ENCODE measurements around the gene PACRG.

- TF ChIP-seq CTCF (IDR thresholded peaks at IDR 0.05), result no peak
- no peak for TF ChIP-seq REST (IDR thresholded peaks at IDR 0.05; ENCODE audit: insufficient read depth in 1 of 2, low read depth in 2 of 2, low read length in 1 of 2)
Measured at GRCh38 chr6:162733489-162733888, 5.7 kb downstream of the PACRG start.
